GM23338 (cell line): ENCODE results near the gene ZFYVE21.

Experiments used
- POLR2AphosphoS5 ChIP-seq: IDR thresholded peaks from 2 replicates; pipeline ENCODE4 v1.6.1; 2016; ENCODE audit warnings: antibody characterized with exemption, low read depth
- TF ChIP-seq, protein P1 (sequence below), 2 experiments: fragments of 200-600 bp in 1 of 2; sonication (generic) in 1 of 2; conservative IDR thresholded peaks; 2 replicates each; pipeline versions ENCODE4 v1.5.1 to v1.6.1; 2016 to 2017; ENCODE audit warnings: antibody characterized with exemption in 2 of 2, low read depth in 2 of 2, mild to moderate bottlenecking in 2 of 2, moderate library complexity in 1 of 2

DNA sequence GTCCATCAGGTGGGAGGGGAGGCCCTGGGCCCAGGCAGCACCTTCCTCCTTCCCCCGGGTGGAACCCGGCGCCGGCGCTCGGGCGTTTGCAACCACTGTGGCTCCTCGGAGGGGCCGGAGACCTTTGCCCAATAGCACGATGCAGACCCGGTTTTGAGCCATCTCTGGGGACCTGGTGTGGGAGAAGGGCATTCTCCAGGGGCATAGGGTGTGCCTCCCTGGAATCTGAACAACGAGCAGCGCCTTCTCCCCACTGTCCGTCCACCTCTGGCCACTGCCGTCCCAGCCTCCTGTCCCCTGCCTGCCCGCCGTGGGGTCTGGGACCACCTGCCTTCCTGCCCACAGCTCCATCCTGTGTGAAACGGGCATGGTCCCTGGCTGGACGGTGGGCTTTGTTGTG lies 12.5 kb downstream of the ZFYVE21 start:
- no peak for TF ChIP-seq POLR2AphosphoS5
- TF ChIP-seq, protein P1, sequence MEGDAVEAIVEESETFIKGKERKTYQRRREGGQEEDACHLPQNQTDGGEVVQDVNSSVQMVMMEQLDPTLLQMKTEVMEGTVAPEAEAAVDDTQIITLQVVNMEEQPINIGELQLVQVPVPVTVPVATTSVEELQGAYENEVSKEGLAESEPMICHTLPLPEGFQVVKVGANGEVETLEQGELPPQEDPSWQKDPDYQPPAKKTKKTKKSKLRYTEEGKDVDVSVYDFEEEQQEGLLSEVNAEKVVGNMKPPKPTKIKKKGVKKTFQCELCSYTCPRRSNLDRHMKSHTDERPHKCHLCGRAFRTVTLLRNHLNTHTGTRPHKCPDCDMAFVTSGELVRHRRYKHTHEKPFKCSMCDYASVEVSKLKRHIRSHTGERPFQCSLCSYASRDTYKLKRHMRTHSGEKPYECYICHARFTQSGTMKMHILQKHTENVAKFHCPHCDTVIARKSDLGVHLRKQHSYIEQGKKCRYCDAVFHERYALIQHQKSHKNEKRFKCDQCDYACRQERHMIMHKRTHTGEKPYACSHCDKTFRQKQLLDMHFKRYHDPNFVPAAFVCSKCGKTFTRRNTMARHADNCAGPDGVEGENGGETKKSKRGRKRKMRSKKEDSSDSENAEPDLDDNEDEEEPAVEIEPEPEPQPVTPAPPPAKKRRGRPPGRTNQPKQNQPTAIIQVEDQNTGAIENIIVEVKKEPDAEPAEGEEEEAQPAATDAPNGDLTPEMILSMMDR (conservative IDR thresholded peaks at IDR 0.05; ENCODE audit: low read depth in 2 of 2): no peak
